GM23338 (cell line): ENCODE measurements around the gene HPD. TPM values are rescaled to one million over a fixed set of nuclear protein-coding genes. Genes with fewer than 3 reads are reported as not detected.

Experiments
- ATAC-seq: fragments of 200-7000 bp; cut with Tn5 transposase; 3 replicates; pipeline ENCODE4 v1.9.1; 2020
- DNase-seq: peaks from one replicate; pipeline ENCODE4 v3.0.0-alpha.2; 2015; ENCODE audit warnings: low spot score
- H2AFZ ChIP-seq: fragments of 200-600 bp; sonication (generic); 2 replicates; pipeline ENCODE4 v1.8.0; 2016; ENCODE audit warnings: antibody characterized with exemption, mild to moderate bottlenecking, moderate library complexity
- H3F3A ChIP-seq: fragments of 200-600 bp; sonication (generic); replicated peaks from 2 replicates; pipeline ENCODE4 v1.8.0; 2017; ENCODE audit warnings: antibody characterized with exemption, mixed run types, low read depth
- H3K27ac ChIP-seq: fragments of 200-600 bp; sonication (generic); 2 replicates; pipeline ENCODE4 v1.6.1; 2016; ENCODE audit warnings: low read depth
- H3K27me3 ChIP-seq: fragments of 200-600 bp; sonication (generic); 2 replicates; pipeline ENCODE4 v1.8.0; 2016; ENCODE audit warnings: mild to moderate bottlenecking, mixed run types, moderate library complexity; ENCODE audit not compliant: insufficient read depth
- H3K36me3 ChIP-seq: fragments of 200-600 bp; sonication (generic); 2 replicates; pipeline ENCODE4 v1.8.0; 2016; ENCODE audit warnings: mild to moderate bottlenecking; ENCODE audit not compliant: insufficient read depth
- H3K4me1 ChIP-seq: fragments of 200-600 bp; sonication (generic); 2 replicates; pipeline ENCODE4 v1.8.0; 2016; ENCODE audit warnings: mild to moderate bottlenecking, moderate library complexity; ENCODE audit not compliant: insufficient read depth
- H3K4me2 ChIP-seq: fragments of 200-600 bp; sonication (generic); 2 replicates; pipeline ENCODE4 v1.7.1; 2017; ENCODE audit warnings: mixed run types
- H3K4me3 ChIP-seq: fragments of 200-600 bp; sonication (generic); 2 replicates; pipeline ENCODE4 v1.6.1; 2016; ENCODE audit warnings: mixed run types
- H3K79me2 ChIP-seq: fragments of 200-600 bp; sonication (generic); replicated peaks from 2 replicates; pipeline ENCODE4 v1.8.0; 2017; ENCODE audit warnings: mild to moderate bottlenecking; ENCODE audit not compliant: insufficient read depth
- H3K9me2 ChIP-seq: fragments of 200-600 bp; sonication (generic); 2 replicates; pipeline ENCODE4 v1.8.0; 2017; ENCODE audit not compliant: insufficient read depth
- H4K20me1 ChIP-seq: fragments of 200-600 bp; sonication (generic); replicated peaks from 2 replicates; pipeline ENCODE4 v1.8.0; 2017; ENCODE audit warnings: mild to moderate bottlenecking; ENCODE audit not compliant: insufficient read depth
- H3K27ac Mint-ChIP-seq: 2 replicates; pipeline ENCODE4 v1.8.0; 2020; ENCODE audit warnings: inconsistent platforms, mild to moderate bottlenecking, moderate library complexity, mixed read lengths
- H3K27me3 Mint-ChIP-seq: 3 replicates; pipeline ENCODE4 v1.8.0; 2022; ENCODE audit warnings: low read depth, mild to moderate bottlenecking, moderate library complexity, mixed read lengths, inconsistent platforms; ENCODE audit not compliant: insufficient read depth, poor library complexity
- H3K36me3 Mint-ChIP-seq: 3 replicates; pipeline ENCODE4 v1.8.0; 2021; ENCODE audit warnings: low read depth, mild to moderate bottlenecking, inconsistent platforms, moderate library complexity, mixed read lengths
- H3K4me1 Mint-ChIP-seq: 3 replicates; pipeline ENCODE4 v1.8.0; 2020; ENCODE audit warnings: mild to moderate bottlenecking, inconsistent platforms, mixed read lengths
- H3K4me3 Mint-ChIP-seq: 3 replicates; pipeline ENCODE4 v1.8.0; 2021; ENCODE audit warnings: moderate library complexity, mild to moderate bottlenecking, inconsistent platforms, mixed read lengths
- H3K9me3 Mint-ChIP-seq: 3 replicates; pipeline ENCODE4 v1.8.0; 2020; ENCODE audit warnings: moderate library complexity, mild to moderate bottlenecking, inconsistent platforms, mixed read lengths
- CREB1 ChIP-seq: fragments of 250-450 bp; sonication (Bioruptor Pico); IDR thresholded peaks from 2 replicates; pipeline ENCODE4 v1.5.0; 2020; ENCODE audit warnings: low read depth, mild to moderate bottlenecking, moderate library complexity
- EZH2 ChIP-seq: fragments of 200-600 bp; sonication (generic); IDR thresholded peaks from one replicate; pipeline ENCODE4 v1.8.0; 2017; ENCODE audit warnings: antibody characterized with exemption, mild to moderate bottlenecking, low read depth; ENCODE audit not compliant: unreplicated experiment
- EZH2phosphoT487 ChIP-seq: fragments of 200-600 bp; sonication (generic); IDR thresholded peaks from one replicate; pipeline ENCODE4 v1.8.1; 2018; ENCODE audit warnings: antibody characterized with exemption; ENCODE audit not compliant: unreplicated experiment
- JUNB ChIP-seq: IDR thresholded peaks from one replicate; pipeline ENCODE4 v1.6.1; 2016; ENCODE audit warnings: antibody characterized with exemption; ENCODE audit not compliant: unreplicated experiment
- NANOG ChIP-seq: IDR thresholded peaks from 2 replicates; pipeline ENCODE4 v1.6.1; 2016; ENCODE audit warnings: antibody characterized with exemption, borderline replicate concordance
- POLR2AphosphoS5 ChIP-seq: IDR thresholded peaks from 2 replicates; pipeline ENCODE4 v1.6.1; 2016; ENCODE audit warnings: antibody characterized with exemption, low read depth
- STAT1 ChIP-seq: IDR thresholded peaks from one replicate; pipeline ENCODE4 v1.6.1; 2016; ENCODE audit warnings: antibody characterized with exemption; ENCODE audit not compliant: unreplicated experiment
- ZNF331 ChIP-seq: fragments of 250-450 bp; sonication (Bioruptor Pico); IDR thresholded peaks from 2 replicates; pipeline ENCODE4 v1.5.0; 2020; ENCODE audit warnings: low read depth, mild to moderate bottlenecking, moderate library complexity
- polyA plus RNA-seq: library from polyadenylated mRNA; unstranded; fragments of >200 nt; fragmentation: Nextera tagmentation; extraction: Ambion mirVana; gene quantifications from 2 replicates; pipeline ENCODE4 v1.2.1, GENCODE V29; 2016
- total RNA-seq: library from RNA; depleted of rRNA; stranded (reverse); fragments of >200 nt; shearing (Covaris generic); gene quantifications from 2 replicates; pipeline ENCODE4 v1.2.3, GENCODE V29; 2014
- TF ChIP-seq, protein P1 (sequence below), 2 experiments: fragments of 200-600 bp in 1 of 2; sonication (generic) in 1 of 2; conservative IDR thresholded peaks; 2 replicates each; pipeline versions ENCODE4 v1.5.1 to v1.6.1; 2016 to 2017; ENCODE audit warnings: antibody characterized with exemption in 2 of 2, low read depth in 2 of 2, mild to moderate bottlenecking in 2 of 2, moderate library complexity in 1 of 2
- TF ChIP-seq, protein P2 (sequence below): IDR thresholded peaks from one replicate; pipeline ENCODE4 v1.6.1; 2018; ENCODE audit warnings: antibody characterized with exemption; ENCODE audit not compliant: unreplicated experiment
- TF ChIP-seq, protein P3 (sequence below): IDR thresholded peaks from 2 replicates; pipeline ENCODE4 v1.6.1; 2016; ENCODE audit warnings: antibody characterized with exemption

The HPD gene
- total and polyA plus RNA-seq, 2 experiments from 2014 or later = not detected

DNA sequence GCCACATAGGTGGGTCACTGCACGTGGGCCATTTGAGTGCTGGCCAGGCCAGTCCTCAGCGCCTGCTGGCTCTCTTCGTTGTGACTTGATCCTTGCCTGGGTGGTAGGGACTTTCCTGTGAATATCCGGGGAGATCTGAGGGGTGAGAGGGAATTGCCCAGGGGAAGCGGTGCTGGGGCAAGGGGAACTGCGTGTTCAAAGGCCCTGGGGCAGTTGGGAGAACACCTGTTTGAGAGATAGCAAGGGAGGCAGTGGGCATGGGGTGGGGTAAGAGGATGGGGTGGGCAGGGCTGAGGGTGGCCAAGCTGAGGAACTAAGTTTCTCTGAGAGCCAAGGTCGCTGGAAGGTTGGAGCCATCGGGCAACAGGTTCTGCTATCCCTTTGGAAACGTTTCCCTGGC is 29.8 kb downstream of the HPD start (continued):
- no peak for TF ChIP-seq NANOG
- TF ChIP-seq STAT1 = no peak
- TF ChIP-seq, protein P1, sequence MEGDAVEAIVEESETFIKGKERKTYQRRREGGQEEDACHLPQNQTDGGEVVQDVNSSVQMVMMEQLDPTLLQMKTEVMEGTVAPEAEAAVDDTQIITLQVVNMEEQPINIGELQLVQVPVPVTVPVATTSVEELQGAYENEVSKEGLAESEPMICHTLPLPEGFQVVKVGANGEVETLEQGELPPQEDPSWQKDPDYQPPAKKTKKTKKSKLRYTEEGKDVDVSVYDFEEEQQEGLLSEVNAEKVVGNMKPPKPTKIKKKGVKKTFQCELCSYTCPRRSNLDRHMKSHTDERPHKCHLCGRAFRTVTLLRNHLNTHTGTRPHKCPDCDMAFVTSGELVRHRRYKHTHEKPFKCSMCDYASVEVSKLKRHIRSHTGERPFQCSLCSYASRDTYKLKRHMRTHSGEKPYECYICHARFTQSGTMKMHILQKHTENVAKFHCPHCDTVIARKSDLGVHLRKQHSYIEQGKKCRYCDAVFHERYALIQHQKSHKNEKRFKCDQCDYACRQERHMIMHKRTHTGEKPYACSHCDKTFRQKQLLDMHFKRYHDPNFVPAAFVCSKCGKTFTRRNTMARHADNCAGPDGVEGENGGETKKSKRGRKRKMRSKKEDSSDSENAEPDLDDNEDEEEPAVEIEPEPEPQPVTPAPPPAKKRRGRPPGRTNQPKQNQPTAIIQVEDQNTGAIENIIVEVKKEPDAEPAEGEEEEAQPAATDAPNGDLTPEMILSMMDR (conservative IDR thresholded peaks at IDR 0.05; ENCODE audit: low read depth in 2 of 2) = no peak
- TF ChIP-seq, protein P2, sequence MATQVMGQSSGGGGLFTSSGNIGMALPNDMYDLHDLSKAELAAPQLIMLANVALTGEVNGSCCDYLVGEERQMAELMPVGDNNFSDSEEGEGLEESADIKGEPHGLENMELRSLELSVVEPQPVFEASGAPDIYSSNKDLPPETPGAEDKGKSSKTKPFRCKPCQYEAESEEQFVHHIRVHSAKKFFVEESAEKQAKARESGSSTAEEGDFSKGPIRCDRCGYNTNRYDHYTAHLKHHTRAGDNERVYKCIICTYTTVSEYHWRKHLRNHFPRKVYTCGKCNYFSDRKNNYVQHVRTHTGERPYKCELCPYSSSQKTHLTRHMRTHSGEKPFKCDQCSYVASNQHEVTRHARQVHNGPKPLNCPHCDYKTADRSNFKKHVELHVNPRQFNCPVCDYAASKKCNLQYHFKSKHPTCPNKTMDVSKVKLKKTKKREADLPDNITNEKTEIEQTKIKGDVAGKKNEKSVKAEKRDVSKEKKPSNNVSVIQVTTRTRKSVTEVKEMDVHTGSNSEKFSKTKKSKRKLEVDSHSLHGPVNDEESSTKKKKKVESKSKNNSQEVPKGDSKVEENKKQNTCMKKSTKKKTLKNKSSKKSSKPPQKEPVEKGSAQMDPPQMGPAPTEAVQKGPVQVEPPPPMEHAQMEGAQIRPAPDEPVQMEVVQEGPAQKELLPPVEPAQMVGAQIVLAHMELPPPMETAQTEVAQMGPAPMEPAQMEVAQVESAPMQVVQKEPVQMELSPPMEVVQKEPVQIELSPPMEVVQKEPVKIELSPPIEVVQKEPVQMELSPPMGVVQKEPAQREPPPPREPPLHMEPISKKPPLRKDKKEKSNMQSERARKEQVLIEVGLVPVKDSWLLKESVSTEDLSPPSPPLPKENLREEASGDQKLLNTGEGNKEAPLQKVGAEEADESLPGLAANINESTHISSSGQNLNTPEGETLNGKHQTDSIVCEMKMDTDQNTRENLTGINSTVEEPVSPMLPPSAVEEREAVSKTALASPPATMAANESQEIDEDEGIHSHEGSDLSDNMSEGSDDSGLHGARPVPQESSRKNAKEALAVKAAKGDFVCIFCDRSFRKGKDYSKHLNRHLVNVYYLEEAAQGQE = no peak
- no peak for TF ChIP-seq EZH2phosphoT487
- no peak for TF ChIP-seq EZH2

DNA sequence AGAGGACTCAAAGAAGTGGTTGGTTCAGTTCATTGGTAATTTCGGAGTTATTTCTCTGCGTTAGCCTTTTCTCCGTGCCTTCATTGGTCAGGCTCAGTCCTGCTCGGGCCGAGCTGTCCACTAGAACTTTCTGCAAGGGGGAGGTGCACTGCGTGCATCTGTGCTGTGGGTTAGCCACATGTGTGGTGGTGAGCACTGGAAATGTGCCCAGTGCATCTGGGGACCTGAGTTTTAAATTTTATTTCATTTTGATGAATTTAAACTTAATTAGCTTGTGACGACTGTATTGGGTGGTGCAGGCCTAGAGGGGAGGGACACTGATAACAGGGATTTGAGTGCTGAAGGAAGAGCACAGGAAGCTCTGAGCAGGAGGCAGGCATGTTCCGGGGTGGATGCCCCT is 30.4 kb downstream of the HPD start:
- no peak overlapping the region for H3K4me3 ChIP-seq
- H3K9me3 Mint-ChIP-seq = no peaks in the 10 kb centered on the region
- TF ChIP-seq ZNF331 (CRISPR knock-in tag) (no peak), POLR2AphosphoS5 (no peak), JUNB (no peak), EZH2phosphoT487 (no peak), NANOG (no peak), CREB1 (no peak)
- TF ChIP-seq, protein P3, sequence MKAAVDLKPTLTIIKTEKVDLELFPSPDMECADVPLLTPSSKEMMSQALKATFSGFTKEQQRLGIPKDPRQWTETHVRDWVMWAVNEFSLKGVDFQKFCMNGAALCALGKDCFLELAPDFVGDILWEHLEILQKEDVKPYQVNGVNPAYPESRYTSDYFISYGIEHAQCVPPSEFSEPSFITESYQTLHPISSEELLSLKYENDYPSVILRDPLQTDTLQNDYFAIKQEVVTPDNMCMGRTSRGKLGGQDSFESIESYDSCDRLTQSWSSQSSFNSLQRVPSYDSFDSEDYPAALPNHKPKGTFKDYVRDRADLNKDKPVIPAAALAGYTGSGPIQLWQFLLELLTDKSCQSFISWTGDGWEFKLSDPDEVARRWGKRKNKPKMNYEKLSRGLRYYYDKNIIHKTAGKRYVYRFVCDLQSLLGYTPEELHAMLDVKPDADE = no peak
- TF ChIP-seq, protein P1 (conservative IDR thresholded peaks at IDR 0.05; ENCODE audit: low read depth in 2 of 2) = no peak
- no peaks in the 10 kb centered on the region for H3K79me2 ChIP-seq
- H3K36me3 Mint-ChIP-seq = peaks cover 61% of the 10 kb centered on the region
- H3K27me3 Mint-ChIP-seq = no peaks in the 10 kb centered on the region
- no peaks in the 10 kb centered on the region for H3K27me3 ChIP-seq
- peaks cover 5% of the 10 kb centered on the region; the same call in 2 of the 3 replicates for H3K4me1 Mint-ChIP-seq
- DNase-seq (no peak), ATAC-seq (no peak)
- no peak overlapping the region for H3K4me3 Mint-ChIP-seq
- no peak overlapping the region for H3K27ac ChIP-seq
- no peaks in the 10 kb centered on the region for H3K4me1 ChIP-seq
- H3K36me3 ChIP-seq = no peaks in the 10 kb centered on the region
- no peak overlapping the region for H3K4me2 ChIP-seq
- peaks cover 3% of the 10 kb centered on the region; the same call in 1 of the 2 replicates for H3F3A ChIP-seq
- no peaks in the 10 kb centered on the region for H3K9me2 ChIP-seq
- H4K20me1 ChIP-seq = no peaks in the 10 kb centered on the region
- no peak overlapping the region for H2AFZ ChIP-seq
- no peak overlapping the region for H3K27ac Mint-ChIP-seq
